Upper lobe of left lung (tissue), 4 donors: Measurements from ENCODE around the gene MEP1A.

ENCODE experiments used
- CTCF ChIP-seq, 6 experiments: fragments of 450-650 bp in 4 of 6; fragments of 200-600 bp in 2 of 6; sonication (generic) in 2 of 6; IDR thresholded peaks; one replicate each; pipeline ENCODE4 v1.5.1; 2016 to 2019; ENCODE audit warnings: antibody characterized with exemption in 6 of 6
- POLR2AphosphoS5 ChIP-seq, 2 donors: sonication (generic); formaldehyde crosslinking; IDR thresholded peaks; one replicate each; pipeline ENCODE4 v1.5.1; 2017; ENCODE audit warnings: antibody characterized with exemption in 2 of 2

- TF ChIP-seq CTCF (IDR thresholded peaks at IDR 0.05) (no peak), POLR2AphosphoS5 (IDR thresholded peaks at IDR 0.05) (no peak)
Measured at GRCh38 chr6:46863791-46864190, 70.6 kb downstream of the MEP1A start.
